NCI-H187 (cell line): ENCODE results near the gene WBP2NL.

Experiments used
- DNase-seq, 2 experiments: peaks; one replicate each; lab custom pipeline; 2025; lab: John Stamatoyannopoulos, UW

WBP2NL gene

GRCh38 chr22:42072606-42073330 is 74.2 kb downstream of the WBP2NL start:
- no peak for DNase-seq

DNA sequence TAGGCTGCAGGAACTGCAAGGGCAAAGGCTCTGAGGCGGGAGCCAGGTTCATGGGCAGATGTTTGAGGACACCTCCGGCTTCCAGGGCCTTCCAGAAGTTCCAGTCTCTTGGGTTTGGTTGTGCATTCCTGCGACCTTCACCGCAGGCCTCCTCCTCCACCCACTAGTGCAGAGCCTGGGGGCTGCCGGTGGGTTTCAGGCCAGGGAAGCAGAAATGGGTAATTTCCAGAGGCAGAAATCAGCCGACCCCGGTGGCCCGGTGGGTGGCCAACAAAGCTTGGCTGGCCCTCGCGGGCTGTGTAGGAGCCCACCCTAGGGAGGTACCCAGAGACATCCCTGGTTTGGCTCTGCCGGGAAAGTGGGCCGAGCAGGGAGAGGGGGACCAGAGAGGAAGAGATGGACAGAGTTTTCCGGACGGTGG is 75.0 kb downstream of the WBP2NL start:
- no peak for DNase-seq

- no peak for DNase-seq
These were observed 75.7 kb downstream of the WBP2NL start, which contains the start of gene PHETA2 for GRCh38 chr22:42074132-42074811. Gene PHETA2, plus strand, starts transcription at chr22:42074248. Its CDS starts 3,046 bp downstream, at chr22:42077294.

DNA sequence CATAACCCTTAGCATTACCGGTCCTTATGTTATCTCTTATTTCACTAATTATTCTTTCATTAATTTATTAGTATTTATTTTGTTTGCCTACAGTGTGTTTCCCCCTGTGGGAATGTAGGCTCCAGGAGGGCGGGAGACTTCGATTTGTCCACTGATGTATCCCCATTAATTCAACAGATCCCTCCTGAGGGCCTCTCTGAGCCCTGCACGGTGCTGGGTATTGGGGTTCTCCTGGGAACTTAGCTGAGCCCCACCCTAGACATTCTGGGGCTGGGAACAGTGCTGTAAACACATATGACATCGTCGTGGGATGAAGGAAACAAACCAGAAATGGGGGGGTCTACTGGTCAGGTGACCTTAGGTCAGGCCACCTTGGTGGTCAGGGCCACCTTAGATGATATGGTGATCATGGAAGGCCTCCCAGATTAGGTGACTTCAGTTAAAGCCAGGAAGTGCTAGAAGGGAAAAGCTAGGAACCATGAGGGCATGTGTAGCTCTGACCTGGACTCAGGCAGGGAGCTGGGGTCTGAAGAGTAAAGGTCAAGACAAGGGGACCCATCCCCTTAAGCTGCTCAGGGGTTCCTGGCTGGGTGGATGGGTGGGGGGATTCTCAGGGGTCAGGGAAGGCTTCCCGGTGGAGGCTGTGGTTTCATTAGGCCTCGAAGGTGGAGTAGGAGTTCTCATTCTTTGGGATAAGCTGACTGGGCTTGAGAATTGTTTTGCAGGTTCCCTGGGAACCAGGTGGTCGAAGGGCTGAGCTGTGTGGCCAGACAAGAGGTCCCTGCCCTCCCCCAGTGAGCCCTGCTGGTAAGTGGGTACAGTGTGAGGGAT is 76.5 kb downstream of the WBP2NL start:
- DNase-seq, result no peak

GRCh38 chr22:42076764-42077485 is 78.3 kb downstream of the WBP2NL start:
- no peak for DNase-seq

DNA sequence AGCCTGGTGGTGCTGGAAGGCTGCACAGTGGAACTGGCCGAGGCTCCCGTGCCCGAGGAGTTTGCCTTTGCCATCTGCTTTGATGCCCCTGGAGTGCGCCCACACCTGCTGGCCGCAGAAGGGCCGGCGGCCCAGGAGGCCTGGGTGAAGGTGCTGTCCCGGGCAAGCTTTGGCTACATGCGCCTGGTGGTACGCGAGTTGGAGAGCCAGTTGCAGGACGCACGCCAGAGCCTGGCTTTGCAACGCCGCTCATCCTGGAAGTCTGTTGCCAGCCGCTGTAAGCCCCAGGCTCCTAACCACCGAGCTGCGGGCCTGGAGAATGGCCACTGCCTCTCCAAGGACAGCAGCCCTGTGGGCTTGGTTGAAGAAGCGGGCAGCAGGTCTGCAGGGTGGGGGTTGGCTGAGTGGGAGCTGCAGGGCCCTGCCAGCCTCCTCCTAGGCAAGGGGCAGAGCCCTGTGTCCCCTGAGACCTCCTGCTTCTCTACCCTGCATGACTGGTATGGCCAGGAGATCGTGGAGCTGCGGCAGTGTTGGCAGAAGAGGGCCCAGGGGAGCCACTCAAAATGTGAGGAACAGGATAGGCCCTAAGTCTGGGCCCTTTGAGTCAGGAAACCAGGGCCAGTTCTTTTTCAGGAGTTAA is 79.0 kb downstream of the WBP2NL start:
- no peak for DNase-seq
